HG03575 (cell line): ENCODE measurements around the gene PCLO.
"Not testable (repeated sequence)": the region's sequence is repeated elsewhere in the genome, so short reads cannot be mapped to it uniquely, and the experiment has no call there.

Source experiments
- ATAC-seq: cut with Tn5 transposase; IDR thresholded peaks from one replicate; pipeline ENCODE4 v1.9.1; 2021; ENCODE audit not compliant: unreplicated experiment, insufficient number of reproducible peaks, low FRiP score; ENCODE audit errors: extremely low read depth

Gene PCLO

DNA sequence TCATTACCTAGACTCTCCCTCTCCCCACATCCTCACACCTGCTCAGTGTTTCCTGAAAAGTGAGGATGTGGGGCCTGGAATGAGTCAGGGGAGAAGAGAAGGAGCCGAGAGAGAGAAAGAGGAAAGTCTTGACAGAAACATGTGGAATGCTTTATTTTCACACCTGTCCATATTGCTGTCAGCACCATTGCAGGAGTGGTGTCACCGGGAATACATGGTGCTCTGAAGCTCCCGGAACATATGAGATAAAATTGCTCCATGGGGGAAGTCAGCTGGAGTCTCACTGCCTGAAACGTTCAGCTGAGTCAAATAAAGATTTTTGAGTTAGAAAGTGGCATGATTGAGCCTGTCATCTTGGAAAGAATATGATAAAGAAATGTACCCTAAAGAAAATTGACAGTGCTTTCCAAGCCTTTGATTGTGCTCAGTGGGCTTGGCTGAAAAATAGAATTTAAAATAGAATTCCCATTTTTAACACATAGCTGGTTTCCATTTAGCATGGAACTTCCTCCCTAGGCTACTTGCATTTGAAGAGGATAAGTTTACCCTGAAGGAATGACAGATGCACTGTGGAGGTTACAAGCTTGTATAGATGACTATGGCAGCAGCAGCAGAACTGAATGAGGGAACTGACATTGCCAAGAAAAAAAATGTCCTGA lies 182.4 kb downstream of the PCLO start:
- ATAC-seq: no peak

DNA sequence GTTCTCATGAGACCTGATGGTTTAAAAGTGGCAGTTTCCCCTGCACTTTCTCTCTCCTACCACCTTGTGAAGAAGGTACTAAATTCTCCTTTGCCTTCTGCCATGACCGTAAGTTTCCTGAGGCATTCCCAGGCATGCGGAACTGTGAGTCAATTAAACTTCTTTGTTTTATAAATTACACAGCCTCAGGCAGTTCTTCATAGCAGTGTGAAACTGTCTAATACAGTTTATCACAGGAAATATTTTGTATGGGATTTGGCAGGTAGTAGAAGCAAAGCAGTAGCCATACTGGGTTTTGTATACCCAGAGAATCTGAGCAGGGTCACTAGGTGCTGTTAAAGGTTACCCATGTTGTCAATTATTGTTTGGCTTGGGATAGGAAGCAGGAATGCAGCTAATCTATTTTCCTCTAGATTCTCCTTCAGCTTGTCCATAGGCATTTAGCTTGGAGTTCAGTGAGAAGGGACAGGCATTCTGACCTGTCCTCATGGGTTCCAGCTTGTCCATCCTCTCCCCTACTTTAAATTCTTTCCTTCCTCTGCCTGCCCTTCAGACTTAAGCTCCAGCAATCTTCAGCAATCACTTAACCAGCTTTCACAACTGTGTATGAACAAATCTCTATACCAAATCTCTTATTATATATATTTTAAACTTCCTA lies 186.7 kb downstream of the PCLO start:
- ATAC-seq: no peak

DNA sequence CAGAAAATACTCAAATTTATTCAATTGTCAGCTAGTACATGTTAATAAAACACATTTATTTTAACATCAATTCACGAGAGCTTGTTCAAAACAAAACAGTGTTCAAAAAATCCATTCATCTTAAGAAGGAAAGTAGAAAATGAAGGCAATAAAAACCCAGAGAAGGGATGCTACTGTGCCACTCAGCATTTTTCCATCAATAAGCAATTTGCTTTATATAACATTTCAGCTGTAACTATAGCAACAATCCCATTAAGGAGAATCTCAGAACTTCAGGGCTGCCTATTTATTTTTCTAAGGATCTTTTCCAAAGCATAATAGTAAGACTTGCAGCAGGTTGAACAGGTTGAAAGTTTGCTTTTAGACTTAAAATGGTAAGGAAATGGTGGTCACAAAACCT lies 190.5 kb downstream of the PCLO start:
- no peak for ATAC-seq

DNA sequence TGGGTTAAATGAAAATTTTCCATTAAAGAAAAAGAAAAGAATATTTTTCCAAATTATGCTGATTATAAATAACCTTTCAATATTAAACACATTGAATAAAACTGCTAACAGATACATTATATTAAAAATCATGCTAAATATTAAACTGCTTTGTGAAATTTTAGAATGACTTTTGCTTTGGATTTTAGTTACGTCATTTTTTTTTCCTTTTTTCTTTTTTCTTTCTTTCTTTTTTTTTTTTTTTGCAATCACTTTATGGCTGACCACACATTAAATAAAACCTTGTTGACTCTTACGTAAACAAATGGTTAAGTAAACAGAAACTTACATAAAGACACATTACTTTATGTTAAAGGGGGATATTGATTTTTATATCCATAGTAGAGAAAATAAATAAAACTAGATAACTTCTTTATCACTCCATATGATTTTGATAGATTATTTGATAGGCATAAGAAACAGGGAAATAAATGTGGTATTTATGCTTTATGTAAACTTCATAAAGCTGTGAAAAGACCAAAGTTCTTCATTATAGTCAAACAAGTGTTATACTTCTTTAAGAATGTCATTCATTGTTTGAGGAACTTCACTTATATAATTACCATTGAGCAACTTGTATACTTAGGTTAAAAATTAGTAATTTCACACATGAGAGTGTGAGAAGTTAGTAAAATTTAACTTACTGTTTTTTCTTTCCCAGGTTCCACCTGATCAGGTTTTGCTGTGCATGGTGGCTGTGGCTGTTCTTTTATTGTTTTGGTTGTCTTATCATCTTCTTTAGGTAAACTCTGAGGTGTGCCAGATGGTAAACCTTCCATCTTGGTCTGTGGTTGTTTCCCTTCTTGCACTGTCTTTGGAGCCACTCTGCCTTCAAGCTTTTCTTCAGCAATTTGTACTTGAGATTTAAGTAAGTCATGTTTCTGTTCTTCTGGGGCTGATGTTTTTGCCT lies 197.3 kb downstream of the PCLO start:
- no peak for ATAC-seq

DNA sequence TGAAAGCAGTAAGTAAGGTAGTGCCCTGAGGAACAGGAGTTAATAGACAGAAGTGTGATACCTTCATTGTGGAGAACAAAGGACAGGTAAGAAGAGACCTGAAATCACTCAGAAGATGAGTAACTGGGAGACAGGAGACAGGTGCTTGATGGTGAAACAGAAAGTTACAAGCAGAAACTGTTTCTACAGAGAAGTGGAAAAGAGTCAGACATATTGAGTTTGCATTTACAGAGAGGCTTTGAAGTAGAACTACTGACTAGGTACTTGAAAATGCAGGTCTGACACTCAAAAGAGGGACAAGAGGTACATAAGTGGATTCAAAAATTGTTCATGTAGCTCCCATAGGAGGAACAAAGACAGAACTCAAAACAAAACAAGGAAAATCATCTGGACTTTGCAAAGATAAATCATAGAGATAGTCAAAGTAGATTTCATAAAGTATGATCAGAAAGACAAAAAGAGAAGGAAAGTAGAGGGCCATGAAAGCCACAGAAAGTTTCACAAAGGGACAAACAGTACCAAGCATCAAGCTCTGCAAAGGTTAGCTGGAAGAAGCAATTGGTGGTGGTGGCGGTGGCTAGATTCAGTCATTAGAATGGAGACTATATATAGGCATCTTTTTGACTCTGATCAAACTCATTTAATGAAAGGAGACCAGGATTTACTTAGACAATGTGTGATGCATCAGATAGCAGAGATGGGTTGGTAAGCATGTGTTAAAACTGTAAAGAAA lies 198.4 kb downstream of the PCLO start:
- no peak for ATAC-seq

DNA sequence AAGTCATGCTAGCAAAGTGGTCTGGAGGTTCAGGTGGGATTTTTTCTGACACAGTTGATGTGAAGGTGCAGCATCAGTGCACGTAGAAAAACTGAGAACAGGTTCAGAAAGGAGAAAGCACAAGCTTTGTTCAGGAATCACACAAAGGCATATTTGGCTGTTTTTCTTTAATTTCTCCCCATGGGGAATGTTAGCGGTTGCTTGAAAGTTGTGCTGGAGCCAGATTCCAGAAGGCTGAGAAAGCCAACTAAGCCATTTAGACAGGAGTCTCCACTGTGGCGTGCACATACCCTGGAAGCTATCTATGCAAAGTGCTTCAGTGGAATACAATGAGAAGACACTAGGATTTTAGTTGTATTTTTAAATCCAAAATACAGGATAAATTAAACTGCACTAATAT lies 201.4 kb downstream of the PCLO start:
- no peak for ATAC-seq

DNA sequence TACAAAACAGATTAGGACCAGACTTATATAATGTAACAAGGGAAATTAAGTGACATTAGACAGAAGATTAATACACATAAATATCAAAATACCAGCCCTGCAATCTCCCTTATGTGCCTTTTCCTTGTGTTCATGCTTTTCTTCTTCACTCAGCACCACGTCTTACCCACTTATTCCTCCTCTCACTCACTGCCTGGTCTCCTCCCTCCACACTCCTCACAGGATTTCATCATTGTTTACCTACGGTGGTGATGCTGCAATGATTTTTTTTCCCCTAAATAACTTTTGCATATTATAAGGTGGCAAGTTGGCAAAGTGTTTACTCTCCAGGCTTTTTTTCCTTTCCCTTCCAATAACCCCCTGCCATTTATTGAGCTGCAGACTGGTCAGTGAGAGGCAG lies 203.2 kb downstream of the PCLO start:
- no peak for ATAC-seq

DNA sequence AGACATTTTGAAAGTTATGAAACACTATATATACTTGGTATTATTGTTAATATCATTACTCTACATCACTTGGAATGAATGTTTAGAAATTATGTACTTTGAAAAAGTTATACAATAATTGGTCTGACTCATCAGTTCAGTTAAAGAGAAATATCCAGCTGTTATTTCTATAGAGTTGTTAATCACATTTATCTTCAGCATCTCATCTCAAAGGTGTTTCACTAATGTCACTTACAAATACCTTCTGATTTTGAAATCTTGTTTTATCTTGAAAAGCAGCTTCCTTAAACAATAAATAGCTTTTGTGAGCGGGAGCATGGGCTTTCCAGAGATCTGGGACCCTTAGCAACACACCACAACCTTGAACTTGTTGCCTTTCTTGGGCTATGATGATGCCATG lies 205.2 kb downstream of the PCLO start:
- ATAC-seq: no peak

DNA sequence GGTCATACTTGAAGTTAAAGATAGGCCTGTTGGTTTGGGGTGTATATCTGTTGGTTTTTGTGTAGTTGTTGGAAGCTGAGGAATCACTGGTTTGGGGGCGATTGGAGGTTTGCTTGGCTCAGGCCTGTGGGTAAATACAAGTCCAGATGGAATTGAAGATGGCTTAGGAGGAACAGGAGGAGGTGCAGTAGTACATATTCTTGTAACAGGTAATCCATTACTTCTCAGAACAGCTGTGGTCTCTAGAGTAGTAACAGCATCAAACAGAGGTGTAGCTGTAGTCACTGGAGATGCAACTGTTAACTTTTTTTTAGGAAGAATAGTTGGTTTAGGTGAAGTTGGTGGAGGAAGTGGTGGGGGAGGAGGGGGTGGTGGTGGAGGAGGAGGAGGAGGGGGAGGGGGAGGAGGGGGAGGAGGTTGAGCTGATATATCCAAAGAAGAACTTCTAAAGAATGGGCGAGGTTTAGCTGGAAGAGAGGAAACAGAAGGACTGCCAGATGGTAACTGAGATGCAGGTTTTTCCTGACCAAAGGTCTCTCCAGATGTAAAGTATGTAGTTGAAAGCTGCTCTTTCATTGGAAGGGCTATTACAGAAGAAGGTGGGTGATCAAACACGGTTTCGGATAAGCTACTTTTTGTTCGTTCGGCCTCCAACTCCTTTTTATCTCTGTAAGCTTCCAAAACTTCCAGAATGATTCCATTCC lies 209.2 kb downstream of the PCLO start:
- ATAC-seq: no peak

DNA sequence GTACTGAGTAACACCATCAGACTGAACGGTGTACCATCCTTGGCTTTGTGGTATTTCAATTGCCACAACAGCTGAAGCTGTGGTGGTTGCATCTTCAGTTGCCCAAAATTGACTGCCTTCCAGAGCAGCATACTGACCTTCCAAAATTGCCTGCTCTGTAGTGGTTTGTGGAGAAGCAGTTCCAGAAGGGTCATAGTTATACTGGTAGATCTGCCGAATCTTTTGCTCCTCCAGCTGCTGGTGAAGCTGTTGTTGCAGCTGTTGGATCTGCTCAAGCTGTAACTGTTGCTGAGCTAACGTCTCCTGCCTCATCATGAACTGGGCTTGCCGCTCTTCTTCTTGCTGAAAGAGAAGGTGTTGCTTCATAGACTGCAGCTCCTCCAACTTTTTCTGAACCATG lies 212.2 kb downstream of the PCLO start:
- no peak for ATAC-seq

DNA sequence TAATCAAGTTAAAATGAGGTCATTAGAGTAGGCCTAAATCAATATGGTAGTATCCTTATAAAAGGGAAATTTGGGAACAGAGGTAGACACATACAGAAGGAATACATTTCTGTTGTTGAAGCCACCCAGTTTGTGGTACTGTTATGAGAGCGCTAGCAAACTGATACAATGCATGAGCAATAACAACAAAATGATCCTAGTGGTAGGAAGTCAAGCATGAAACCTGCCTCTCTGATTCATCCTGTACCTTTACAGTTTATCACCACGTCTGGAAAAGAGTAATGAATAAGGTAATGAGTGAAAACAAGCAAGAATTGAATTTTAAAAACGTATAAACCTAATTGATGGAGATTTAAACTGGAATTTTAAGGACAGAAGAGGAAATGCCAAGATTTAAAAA lies 217.2 kb downstream of the PCLO start:
- no peak for ATAC-seq

DNA sequence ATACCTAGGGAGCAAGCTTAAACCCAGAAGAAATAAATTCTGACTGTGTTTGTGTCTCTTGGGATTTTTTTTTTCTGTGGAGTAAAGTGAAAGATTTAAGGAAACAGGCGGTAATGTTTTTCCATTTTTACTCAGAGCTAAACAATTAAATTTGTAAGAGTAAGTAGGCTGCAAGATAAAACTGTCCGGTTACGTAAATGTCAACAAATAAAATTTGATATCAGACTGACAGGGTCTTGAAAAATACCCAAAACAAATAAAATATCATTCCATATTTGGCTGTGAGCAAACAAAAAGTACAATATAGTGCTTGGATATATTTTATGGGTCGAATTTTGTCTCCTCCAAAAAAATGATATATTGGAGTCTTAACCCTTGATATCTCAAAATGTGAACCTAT lies 217.6 kb downstream of the PCLO start:
- no peak for ATAC-seq

DNA sequence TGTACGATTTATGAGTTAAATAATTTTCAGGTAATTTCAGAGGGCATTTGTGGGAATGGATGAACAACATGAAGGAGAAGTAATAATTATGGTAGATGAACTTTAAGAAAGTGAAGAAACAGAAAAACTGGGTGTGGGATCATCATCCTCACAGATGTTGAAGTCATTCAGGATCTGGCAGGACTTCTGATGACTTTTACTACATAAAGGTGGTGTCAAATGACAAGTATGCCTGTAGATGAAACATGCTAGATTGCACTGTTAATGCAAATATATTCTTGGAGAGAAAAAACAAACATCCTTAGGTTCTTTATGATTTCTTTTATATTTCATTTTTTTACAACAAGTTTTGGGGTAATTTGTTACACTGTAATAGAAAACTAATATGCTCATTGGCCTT lies 230.2 kb downstream of the PCLO start:
- no peak for ATAC-seq

DNA sequence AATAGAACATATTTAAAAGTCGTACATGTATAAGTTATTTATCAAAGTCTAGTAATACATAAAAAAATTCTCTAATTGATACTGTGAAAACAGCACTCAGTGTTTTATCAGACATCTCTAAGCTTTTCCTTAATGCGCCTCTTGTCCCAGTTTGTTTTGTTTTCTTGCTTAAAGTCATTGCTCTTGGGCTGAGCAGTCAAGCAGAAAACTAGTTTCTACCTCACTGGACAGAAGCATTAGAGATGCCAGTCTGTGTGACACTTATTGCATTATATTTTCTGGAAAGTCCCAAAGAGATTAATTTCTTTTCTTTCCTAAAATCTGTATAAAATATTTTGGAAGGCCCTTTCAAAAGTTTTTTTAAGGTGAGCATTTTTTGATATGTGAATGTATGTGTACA lies 236.2 kb downstream of the PCLO start:
- no peak for ATAC-seq

DNA sequence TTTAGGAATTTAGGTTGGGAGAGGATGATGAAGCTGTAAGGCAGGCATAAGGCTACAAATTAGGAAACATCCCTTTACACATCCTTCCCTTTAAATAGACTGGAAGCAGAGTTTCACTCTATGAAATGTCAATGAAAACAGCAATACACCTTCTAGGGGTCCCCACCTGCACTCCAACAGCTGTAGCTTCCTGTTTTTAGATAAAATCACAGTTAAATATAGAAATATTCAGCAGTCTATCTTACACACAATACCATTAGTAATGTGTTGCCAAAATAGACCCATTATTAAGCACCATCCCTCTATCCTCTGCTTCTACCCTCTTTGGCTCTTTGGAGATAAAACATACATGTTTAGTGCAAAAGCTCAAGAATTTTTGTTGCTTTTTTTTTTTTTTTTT lies 237.4 kb downstream of the PCLO start:
- no peak for ATAC-seq

DNA sequence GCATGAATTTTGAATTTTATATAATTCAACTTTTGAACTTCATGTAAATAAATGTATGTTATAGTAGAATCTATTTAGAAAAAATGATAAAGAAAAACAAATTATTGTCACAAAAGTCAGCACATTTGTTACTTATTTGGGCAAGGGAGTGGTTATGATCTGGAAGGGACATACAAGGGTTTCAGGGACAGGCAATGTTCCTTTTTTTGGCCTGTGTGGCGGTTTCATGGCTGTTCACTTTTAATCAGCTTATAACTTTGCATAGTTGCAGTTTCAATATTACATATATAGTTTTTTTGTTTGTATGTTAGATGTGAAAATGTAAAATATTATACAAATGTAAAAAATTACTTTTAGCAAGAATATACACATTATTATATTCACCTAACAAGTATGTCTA lies 256.2 kb downstream of the PCLO start:
- ATAC-seq: no peak

DNA sequence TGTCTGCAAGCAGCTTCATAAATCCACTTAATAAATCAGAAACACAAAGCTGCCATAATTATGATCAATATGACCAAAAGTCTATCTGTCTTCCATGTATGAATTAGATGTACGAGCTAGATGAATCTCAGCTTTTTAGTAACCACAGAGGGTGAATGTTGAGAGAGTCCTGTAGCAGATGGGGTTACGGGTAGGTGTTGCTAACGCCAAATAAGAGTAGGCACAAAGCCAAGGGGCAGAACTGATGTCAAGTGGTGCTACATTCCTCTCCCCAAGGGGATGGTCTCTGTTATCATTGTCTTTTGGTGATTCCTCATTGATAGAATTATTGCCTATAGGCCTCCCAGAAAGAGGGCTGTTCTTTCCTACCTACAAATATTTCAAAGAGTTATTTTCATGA lies 257.8 kb downstream of the PCLO start:
- ATAC-seq: no peak

DNA sequence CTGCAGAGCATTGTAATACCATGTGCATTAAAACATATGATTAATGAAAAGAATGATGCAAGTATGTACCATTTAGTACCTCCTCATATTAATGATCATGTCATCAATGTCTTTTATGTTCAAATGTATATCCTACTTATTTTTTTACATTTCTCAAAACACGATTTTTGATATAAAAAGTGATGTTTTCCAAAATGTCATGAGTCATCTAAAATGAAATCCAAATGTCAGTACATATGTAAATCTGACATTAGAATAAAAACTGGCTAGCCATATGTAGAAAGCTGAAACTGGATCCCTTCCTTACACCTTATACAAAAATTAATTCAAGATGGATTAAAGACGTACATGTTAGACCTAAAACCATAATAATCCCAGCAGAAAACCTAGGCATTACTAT lies 261.6 kb downstream of the PCLO start:
- ATAC-seq: not testable (repeated sequence)

DNA sequence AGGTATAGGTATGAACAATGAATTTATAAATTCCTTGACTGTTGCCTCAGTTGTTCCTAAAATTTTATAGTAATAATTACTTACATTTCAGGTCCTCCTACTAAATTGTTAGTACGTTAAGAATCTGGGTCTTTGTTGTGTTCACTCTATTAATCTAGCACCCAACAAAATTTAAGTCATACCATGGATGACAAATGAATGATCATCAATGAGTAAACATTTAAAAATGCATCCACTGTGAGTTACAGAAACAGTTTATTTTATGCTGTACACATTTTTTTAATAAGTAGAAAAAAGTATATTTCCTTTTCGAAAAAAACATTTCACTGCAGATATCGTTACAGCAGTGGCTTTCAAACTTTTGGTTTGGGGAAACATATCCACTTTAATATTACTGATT lies 265.2 kb downstream of the PCLO start:
- no peak for ATAC-seq
